Activated CD8-positive, alpha-beta memory T cell treated with anti-CD3 and anti-CD28 coated beads for 1 hour (primary cell): ENCODE results near the gene PARVG.
"Not testable (repeated sequence)": the region's sequence is repeated elsewhere in the genome, so short reads cannot be mapped to it uniquely, and the experiment has no call there.

Experiments used
- DNase-seq, 2 donors: peaks; one replicate each; pipeline ENCODE4 v3.0.0-alpha.2; 2020; ENCODE audit warnings: low read depth in 1 of 2; ENCODE audit errors: extremely low read depth in 1 of 2

Gene PARVG

DNA sequence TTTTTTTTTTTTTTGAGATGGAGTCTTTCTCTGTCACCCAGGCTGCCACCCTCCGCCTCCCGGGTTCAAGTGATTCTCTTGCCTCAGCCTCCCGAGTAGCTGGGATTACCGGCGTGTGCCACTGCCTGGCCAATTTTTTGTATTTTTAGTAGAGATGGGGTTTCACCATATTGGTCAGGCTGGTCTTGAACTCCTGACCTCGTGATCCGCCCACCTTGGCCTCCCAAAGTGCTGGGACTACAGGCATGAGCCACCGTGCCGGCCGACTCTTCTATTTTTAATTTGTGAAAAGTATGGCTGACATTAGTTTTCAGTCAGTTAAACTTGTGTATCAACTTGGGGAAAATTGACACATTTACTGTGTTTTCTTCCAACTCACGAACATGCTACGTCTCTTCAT, 53.6 kb downstream of the PARVG start:
- not testable (repeated sequence) for DNase-seq

DNA sequence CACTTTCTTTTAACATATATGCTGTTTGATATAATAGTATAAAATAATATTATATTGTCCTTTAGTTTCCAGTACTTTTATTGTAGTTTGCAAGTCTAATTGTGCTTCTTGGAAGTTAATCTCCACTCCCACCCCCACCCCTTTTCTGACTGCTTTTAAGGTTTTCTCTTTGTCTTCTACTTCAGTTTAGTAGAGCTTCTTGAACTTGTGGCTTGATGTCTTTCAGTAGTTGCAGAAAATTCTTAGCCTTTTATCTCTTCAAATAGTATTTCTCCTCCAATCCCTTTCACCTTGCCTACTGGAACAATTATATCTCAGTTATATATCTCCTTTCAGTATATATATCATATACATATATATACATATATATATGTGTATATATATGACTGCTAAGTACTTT, 56.6 kb downstream of the PARVG start:
- DNase-seq, result no peak

GRCh38 chr22:44241121-44241520, 60.4 kb downstream of the PARVG start:
- DNase-seq, result not testable (repeated sequence)

- DNase-seq, result no peak
These were observed 62.4 kb downstream of the PARVG start for GRCh38 chr22:44242946-44243724.

DNA sequence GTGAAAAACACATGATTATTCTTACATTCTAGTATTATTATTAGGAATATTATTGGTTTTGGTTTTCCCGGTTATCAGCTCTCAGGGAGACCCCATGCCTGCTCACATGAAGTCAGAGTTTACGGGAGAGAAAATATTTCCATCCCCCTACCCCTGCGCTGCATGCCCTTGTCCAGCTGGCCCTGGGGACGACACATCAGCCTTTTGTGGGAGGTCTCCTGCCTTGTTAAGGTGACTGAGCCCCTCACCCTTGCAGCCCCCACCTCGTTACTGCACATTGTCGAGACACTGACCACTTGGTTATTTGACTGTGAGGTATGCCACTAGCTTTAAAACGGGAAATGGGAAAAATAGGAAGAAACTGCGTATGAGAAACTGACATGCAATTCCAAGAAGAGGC, 63.0 kb downstream of the PARVG start:
- DNase-seq, result no peak

GRCh38 chr22:44244265-44244822, 63.6 kb downstream of the PARVG start:
- no peak for DNase-seq

DNA sequence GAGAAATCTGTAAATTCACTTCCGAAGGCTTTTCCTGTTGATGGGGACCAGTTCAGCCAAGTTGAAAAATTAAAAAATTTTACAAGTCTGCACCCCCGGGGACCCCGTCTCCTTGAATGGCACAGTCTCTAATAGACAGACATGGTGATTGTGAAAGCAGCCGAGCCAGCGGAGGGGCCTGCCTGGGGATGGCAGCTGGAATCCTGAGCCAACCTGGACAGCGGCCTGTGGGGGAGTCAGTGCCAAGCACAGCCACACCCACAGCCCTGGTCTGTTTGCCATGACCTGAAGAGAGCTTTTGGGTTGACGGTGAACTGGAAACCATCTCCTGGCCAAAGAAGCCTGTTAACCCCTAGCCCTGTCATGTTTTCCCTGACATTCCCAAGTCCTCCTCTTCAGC, 64.7 kb downstream of the PARVG start:
- no peak for DNase-seq

DNA sequence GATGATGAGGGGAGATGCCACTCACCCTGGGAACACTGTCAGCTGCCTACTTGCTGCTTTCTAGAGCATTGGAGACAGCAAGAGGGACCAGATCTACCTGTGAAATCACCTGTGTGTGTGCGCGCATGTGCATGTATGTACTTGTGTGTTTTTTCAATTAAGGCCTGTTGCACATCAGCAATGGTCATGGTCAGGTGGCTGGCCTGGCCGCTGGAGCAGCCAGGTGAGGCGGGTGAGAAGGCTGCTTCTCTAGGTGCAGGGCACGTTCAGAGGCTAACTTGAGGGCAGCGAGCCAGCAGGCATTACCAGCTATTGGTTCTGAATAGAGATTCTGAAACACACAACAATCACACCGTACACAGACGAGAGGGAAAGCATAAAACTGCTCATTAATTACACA, 65.1 kb downstream of the PARVG start:
- DNase-seq, result no peak

DNA sequence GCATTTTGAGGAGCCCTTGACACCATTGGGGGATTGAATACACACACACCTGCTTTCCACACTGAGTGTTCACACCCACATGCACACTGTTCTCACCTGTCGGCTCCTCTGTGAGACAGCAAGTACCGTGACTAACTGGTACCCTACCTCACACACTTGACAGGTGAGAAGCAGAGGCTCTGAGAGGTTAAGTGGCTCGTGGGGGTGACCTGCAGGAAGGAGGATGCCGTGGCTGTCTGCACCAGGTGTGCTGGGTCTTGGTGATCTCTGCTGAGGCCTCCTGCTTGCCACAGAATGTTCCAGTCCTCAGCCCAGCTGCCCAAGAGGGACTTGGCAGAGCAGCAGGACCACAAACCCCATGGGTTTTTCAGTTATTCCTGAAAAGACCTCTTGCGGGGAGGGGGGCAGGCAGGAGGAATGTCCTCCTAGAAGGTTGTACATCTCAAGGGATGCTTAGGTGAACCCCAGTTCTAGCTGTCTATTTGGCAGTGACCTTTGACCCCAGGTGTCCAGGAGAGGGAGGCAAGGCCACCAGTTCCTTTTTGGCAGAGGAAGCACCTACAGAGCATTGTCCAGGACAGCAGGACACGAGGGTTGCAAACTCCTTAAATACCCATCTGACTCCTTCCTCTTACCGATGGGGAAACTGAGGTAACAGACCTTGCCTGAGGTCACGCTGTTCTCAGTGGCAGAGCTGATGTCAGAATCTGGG, 66.0 kb downstream of the PARVG start:
- no peak for DNase-seq

- DNase-seq, result no peak
These were observed 66.6 kb downstream of the PARVG start for GRCh38 chr22:44247346-44247745.

- DNase-seq, result no peak
These were observed 67.5 kb downstream of the PARVG start for GRCh38 chr22:44247923-44248892.

DNA sequence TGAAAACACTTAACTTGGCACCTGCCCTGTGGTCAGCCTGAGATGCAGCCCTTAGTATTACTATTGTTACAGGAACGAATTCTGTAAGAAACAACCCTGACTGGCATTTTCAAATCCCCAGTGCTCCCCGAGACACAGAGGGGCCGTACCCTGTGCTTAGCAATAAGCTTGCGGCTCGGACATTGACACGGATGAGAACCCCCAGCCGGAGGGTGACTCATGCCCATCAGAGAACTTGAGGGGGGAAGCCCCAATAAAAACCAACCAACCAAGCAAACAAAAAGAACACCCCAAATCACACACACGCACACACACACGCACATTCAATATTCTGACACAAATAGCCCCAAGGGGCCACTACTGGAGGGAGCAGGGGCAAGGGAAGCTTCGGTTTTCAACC, 68.2 kb downstream of the PARVG start:
- DNase-seq, result no peak

- no peak for DNase-seq
These were observed 68.8 kb downstream of the PARVG start for GRCh38 chr22:44249376-44250147.

DNA sequence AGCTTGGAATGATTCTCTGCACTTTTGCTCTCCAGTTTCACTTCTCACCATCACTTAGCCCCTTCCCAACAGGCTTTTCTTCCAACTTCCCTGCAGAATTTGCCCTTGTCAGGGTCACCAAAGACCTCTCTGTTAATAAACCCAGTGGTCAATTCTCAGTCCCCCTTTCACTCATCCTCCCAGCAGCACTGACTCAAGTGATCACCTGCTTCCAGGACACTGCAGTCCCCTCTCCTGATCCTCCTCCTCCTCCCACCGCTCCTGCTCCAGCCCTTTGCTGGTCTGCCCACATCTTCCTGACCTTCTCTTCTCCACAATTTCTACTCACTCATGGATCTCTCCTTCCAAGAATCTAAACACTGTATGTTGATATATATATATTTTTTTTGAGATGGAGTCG, 74.1 kb downstream of the PARVG start:
- no peak for DNase-seq

GRCh38 chr22:44256085-44256484, 75.4 kb downstream of the PARVG start:
- no peak for DNase-seq

DNA sequence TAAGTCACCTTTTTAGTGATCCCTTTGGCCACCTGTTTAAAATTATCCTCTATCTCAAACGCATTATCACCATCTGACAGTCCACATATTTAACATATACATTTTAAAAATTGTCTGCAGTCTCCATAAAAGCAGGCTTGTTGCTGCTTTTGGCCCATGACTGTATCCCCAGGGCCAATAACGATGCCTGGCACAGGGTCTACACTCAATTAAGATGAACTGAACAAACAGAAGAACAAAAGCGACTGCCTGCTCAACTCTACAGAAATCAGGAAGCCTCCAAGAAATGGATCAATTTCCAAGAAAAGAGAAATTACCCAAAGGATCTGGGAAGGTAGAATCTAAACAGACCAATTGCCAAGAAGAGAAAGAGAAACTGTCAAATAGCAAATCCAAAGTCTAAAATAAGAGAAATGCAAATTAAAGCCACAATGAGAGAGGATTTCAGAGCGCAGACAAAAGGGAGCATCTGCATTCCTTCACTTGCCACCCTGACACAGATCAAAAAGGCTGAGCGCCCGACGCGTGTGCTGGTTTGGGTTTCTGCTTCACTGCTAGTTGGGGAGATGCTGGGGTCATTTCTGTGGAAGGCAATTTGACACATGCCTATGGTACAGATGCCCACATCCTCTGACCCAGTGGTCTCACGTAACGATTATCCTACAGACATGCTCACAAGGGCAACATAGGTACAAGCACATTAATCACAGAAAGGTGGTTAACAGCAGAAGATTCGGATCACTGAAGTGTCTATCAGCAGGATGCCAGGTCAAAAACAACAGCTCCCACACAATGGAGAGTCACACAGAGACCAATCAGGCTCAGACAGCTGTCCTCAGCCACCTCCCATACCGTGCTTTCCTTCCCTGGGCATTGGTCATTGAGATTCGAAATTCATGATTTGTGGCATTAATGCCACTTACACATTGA, 76.1 kb downstream of the PARVG start:
- no peak for DNase-seq
